ENCODE measurements around the gene C5orf47. TPM values are rescaled to one million over a fixed set of nuclear protein-coding genes. Genes with fewer than 3 reads are reported as not detected.

C5orf47 gene
- total RNA-seq, 1 donor from 2014 or later: not detected

DNA sequence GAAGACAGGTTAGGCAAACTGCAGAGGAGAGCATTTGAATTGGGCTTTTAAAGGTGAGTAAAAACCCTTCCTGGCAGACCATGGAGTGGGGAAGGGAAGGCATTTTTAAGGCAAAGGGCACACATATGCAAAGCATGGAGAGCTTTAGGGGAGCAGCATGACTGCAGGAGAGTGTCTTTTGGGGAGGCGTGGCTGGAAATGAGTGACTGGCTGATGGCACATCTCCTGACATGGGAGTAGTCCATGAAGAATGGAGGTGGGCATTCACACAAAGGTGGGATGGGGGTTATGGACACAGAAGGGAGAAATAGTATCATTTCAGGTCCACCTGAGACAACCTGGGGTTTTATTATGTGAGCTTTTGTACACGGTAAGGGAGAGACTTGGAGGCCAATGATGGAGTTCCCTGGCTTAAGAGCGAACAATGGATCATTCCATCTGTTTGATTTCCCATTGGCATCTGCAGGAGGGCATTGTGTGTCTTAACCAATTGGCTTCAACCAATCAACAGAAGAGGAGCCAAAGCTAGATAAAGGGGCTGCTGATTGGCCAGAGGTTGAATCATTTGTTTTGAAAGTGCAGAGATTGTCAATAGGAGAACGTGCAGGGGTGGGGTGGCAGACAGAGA is 58.6 kb downstream of the C5orf47 start:
- Histone ChIP-seq H3K4me3 (ENCODE audit: insufficient read depth, low read depth, low read length) (no peak overlapping the region), H3K4me2 (ENCODE audit: low read length) (no peak overlapping the region), H3K79me2 (ENCODE audit: insufficient read depth, low read length) (no peaks in the 10 kb centered on the region), H2AFZ (ENCODE audit: low read depth, low read length) (no peak overlapping the region), H4K20me1 (ENCODE audit: insufficient read depth, low read length) (no peaks in the 10 kb centered on the region), H3K27me3 (ENCODE audit: insufficient read depth, low read length) (no peaks in the 10 kb centered on the region), H3K9me3 (ENCODE audit: insufficient read depth, low read depth, low read length) (no peaks in the 10 kb centered on the region), H3K36me3 (ENCODE audit: insufficient read depth, low read length) (no peaks in the 10 kb centered on the region), H3K4me1 (ENCODE audit: insufficient read depth, low read length) (no peaks in the 10 kb centered on the region), H3K27ac (ENCODE audit: low read depth, low read length) (no peak overlapping the region), H3K9ac (ENCODE audit: low read length) (no peak overlapping the region)
- no peaks in the 10 kb centered on the region for H3K36me3 Mint-ChIP-seq (ENCODE audit: low read depth, unreplicated experiment)
- H3K27ac Mint-ChIP-seq (ENCODE audit: unreplicated experiment): no peak overlapping the region
- H3K27me3 Mint-ChIP-seq (ENCODE audit: low read depth, unreplicated experiment): peaks cover 56% of the 10 kb centered on the region
- no peak overlapping the region for H3K4me3 Mint-ChIP-seq (ENCODE audit: unreplicated experiment)
- TF ChIP-seq, protein P1, sequence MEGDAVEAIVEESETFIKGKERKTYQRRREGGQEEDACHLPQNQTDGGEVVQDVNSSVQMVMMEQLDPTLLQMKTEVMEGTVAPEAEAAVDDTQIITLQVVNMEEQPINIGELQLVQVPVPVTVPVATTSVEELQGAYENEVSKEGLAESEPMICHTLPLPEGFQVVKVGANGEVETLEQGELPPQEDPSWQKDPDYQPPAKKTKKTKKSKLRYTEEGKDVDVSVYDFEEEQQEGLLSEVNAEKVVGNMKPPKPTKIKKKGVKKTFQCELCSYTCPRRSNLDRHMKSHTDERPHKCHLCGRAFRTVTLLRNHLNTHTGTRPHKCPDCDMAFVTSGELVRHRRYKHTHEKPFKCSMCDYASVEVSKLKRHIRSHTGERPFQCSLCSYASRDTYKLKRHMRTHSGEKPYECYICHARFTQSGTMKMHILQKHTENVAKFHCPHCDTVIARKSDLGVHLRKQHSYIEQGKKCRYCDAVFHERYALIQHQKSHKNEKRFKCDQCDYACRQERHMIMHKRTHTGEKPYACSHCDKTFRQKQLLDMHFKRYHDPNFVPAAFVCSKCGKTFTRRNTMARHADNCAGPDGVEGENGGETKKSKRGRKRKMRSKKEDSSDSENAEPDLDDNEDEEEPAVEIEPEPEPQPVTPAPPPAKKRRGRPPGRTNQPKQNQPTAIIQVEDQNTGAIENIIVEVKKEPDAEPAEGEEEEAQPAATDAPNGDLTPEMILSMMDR (IDR thresholded peaks at IDR 0.05; ENCODE audit: insufficient read depth, low read depth, low read length): no peak
- no peak for TF ChIP-seq EZH2 (IDR thresholded peaks at IDR 0.05; ENCODE audit: insufficient read depth, low read length)
- DNase-seq (ENCODE audit: low read depth): no peak
- FAIRE-seq: no peak
- H3K4me1 Mint-ChIP-seq (ENCODE audit: low read depth, unreplicated experiment): no peaks in the 10 kb centered on the region
- H3K9me3 Mint-ChIP-seq (ENCODE audit: unreplicated experiment): peaks cover 4% of the 10 kb centered on the region

DNA sequence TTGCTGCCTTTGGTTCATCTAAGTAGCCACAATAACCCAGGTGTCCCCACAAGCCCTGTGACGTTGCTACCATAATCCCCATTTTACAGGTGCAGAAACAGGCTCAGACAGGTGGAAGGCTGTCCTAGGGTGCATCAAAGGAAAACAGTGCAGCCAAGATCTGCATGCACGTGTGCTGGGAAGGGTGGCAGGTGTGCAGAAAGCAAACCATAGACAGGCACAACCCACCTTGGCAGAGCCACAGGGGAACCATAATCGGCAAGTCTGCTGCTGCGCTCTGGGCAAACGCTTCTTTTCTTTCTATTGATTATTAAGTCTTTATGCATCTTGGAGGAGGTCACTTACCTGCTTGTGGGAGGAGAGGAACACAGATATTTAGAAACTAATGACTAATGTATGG is 63.7 kb downstream of the C5orf47 start:
- Histone ChIP-seq H3K4me2 (ENCODE audit: low read length) (no peak overlapping the region), H3K9me3 (ENCODE audit: insufficient read depth, low read depth, low read length) (no peaks in the 10 kb centered on the region), H3K9ac (ENCODE audit: low read length) (no peak overlapping the region), H3K36me3 (ENCODE audit: insufficient read depth, low read length) (no peaks in the 10 kb centered on the region), H3K27ac (ENCODE audit: low read depth, low read length) (no peak overlapping the region), H3K4me3 (ENCODE audit: insufficient read depth, low read depth, low read length) (no peak overlapping the region), H4K20me1 (ENCODE audit: insufficient read depth, low read length) (no peaks in the 10 kb centered on the region), H2AFZ (ENCODE audit: low read depth, low read length) (no peak overlapping the region), H3K4me1 (ENCODE audit: insufficient read depth, low read length) (no peaks in the 10 kb centered on the region), H3K79me2 (ENCODE audit: insufficient read depth, low read length) (no peaks in the 10 kb centered on the region), H3K27me3 (ENCODE audit: insufficient read depth, low read length) (no peaks in the 10 kb centered on the region)
- peaks cover 53% of the 10 kb centered on the region for H3K27me3 Mint-ChIP-seq (ENCODE audit: low read depth, unreplicated experiment)
- H3K4me3 Mint-ChIP-seq (ENCODE audit: unreplicated experiment): no peak overlapping the region
- TF ChIP-seq, protein P1 (IDR thresholded peaks at IDR 0.05; ENCODE audit: insufficient read depth, low read depth, low read length): no peak
- no peak for TF ChIP-seq EZH2 (IDR thresholded peaks at IDR 0.05; ENCODE audit: insufficient read depth, low read length)
- peaks cover 2% of the 10 kb centered on the region for H3K9me3 Mint-ChIP-seq (ENCODE audit: unreplicated experiment)
- H3K27ac Mint-ChIP-seq (ENCODE audit: unreplicated experiment): no peak overlapping the region
- DNase-seq (ENCODE audit: low read depth) (no peak), FAIRE-seq (no peak)
- no peaks in the 10 kb centered on the region for H3K36me3 Mint-ChIP-seq (ENCODE audit: low read depth, unreplicated experiment)
- H3K4me1 Mint-ChIP-seq (ENCODE audit: low read depth, unreplicated experiment): no peaks in the 10 kb centered on the region

GRCh38 chr5:174053905-174054304 is 64.9 kb downstream of the C5orf47 start:
- Histone ChIP-seq H3K9me3 (ENCODE audit: insufficient read depth, low read depth, low read length) (no peaks in the 10 kb centered on the region), H2AFZ (ENCODE audit: low read depth, low read length) (no peak overlapping the region), H3K36me3 (ENCODE audit: insufficient read depth, low read length) (no peaks in the 10 kb centered on the region), H3K27ac (ENCODE audit: low read depth, low read length) (no peak overlapping the region), H3K27me3 (ENCODE audit: insufficient read depth, low read length) (no peaks in the 10 kb centered on the region), H3K4me3 (ENCODE audit: insufficient read depth, low read depth, low read length) (no peak overlapping the region), H3K4me2 (ENCODE audit: low read length) (no peak overlapping the region), H3K9ac (ENCODE audit: low read length) (no peak overlapping the region), H3K4me1 (ENCODE audit: insufficient read depth, low read length) (no peaks in the 10 kb centered on the region), H3K79me2 (ENCODE audit: insufficient read depth, low read length) (no peaks in the 10 kb centered on the region), H4K20me1 (ENCODE audit: insufficient read depth, low read length) (no peaks in the 10 kb centered on the region)
- no peak for FAIRE-seq
- peaks cover 53% of the 10 kb centered on the region for H3K27me3 Mint-ChIP-seq (ENCODE audit: low read depth, unreplicated experiment)
- H3K9me3 Mint-ChIP-seq (ENCODE audit: unreplicated experiment): peaks cover 4% of the 10 kb centered on the region
- no peaks in the 10 kb centered on the region for H3K36me3 Mint-ChIP-seq (ENCODE audit: low read depth, unreplicated experiment)
- DNase-seq (ENCODE audit: low read depth): no peak
- no peak overlapping the region for H3K4me3 Mint-ChIP-seq (ENCODE audit: unreplicated experiment)
- H3K27ac Mint-ChIP-seq (ENCODE audit: unreplicated experiment): no peak overlapping the region
- no peaks in the 10 kb centered on the region for H3K4me1 Mint-ChIP-seq (ENCODE audit: low read depth, unreplicated experiment)
- TF ChIP-seq, protein P1 (IDR thresholded peaks at IDR 0.05; ENCODE audit: insufficient read depth, low read depth, low read length): no peak
- TF ChIP-seq EZH2 (IDR thresholded peaks at IDR 0.05; ENCODE audit: insufficient read depth, low read length): no peak

Data from astrocyte (in vitro differentiated cells and primary cell).